SK-N-SH (cell line): ENCODE measurements around the gene LRRN4CL. TPM values are rescaled to one million over a fixed set of nuclear protein-coding genes. Genes with fewer than 3 reads are reported as not detected.
A peak's percentile ranks its signal among the peaks of the same experiment; 100 is the strongest.
"Not testable (repeated sequence)": the region's sequence is repeated elsewhere in the genome, so short reads cannot be mapped to it uniquely, and the experiment has no call there.

Source experiments
- CTCF ChIA-PET: fragments of 300-600, 350-600 bp; formaldehyde crosslinking; extraction: SDS; loops from one replicate; lab custom pipeline; 2021; lab: Yijun Ruan, JAX
- POLR2A ChIA-PET: fragments of 350-600 bp; sonication (Branson Sonifier 250); formaldehyde crosslinking; extraction: SDS; loops from one replicate; lab custom pipeline; 2020; ENCODE audit warnings: antibody characterized with exemption, inconsistent platforms; lab: Yijun Ruan, JAX
- DNase-seq: peaks from one replicate; pipeline ENCODE4 v3.0.0; 2012
- H2AFZ ChIP-seq: fragments of 200-600 bp; sonication (generic); 2 replicates; pipeline ENCODE4 v1.8.1; 2016; ENCODE audit warnings: antibody characterized with exemption, mild to moderate bottlenecking, low read depth
- H3F3A ChIP-seq: fragments of 200-600 bp; sonication (generic); replicated peaks from 2 replicates; pipeline ENCODE3; 2016; ENCODE audit warnings: antibody characterized with exemption, mild to moderate bottlenecking; ENCODE audit not compliant: insufficient read depth
- H3K27ac ChIP-seq, 2 experiments: fragments of 200-500 bp in 1 of 2; fragments of 200-600 bp in 1 of 2; sonication (Bioruptor generic) in 1 of 2; sonication (generic), shearing (Covaris generic) in 1 of 2; 2 replicates each; pipeline versions ENCODE4 v1.5.1 to v1.6.1; 2014 to 2016; ENCODE audit warnings: low read depth in 2 of 2, inconsistent platforms in 1 of 2, low read length in 1 of 2, mild to moderate bottlenecking in 1 of 2, mixed read lengths in 1 of 2
- H3K27me3 ChIP-seq: fragments of 200-600 bp; sonication (generic), shearing (Covaris generic); 2 replicates; pipeline ENCODE4 v1.6.1; 2016; ENCODE audit warnings: mixed run types; ENCODE audit not compliant: insufficient read depth
- H3K36me3 ChIP-seq, 2 experiments: fragments of 200-500 bp in 1 of 2; fragments of 200-600 bp in 1 of 2; sonication (Bioruptor generic) in 1 of 2; sonication (generic) in 1 of 2; replicated peaks in 1 of 2; 2 replicates each; pipeline versions ENCODE3 to v1.5.1; 2014 to 2016; ENCODE audit warnings: low read length in 1 of 2, mild to moderate bottlenecking in 1 of 2; ENCODE audit not compliant: insufficient read depth in 2 of 2, control insufficient read depth in 1 of 2
- H3K4me1 ChIP-seq, 2 experiments: fragments of 200-500 bp in 1 of 2; fragments of 200-600 bp in 1 of 2; sonication (Bioruptor generic) in 1 of 2; sonication (generic), shearing (Covaris generic) in 1 of 2; 2 replicates each; pipeline versions ENCODE4 v1.5.1 to v1.6.1; 2014 to 2016; ENCODE audit warnings: low read depth in 1 of 2, low read length in 1 of 2, mixed run types in 1 of 2; ENCODE audit not compliant: insufficient read depth in 2 of 2, control insufficient read depth in 1 of 2
- H3K4me2 ChIP-seq: fragments of 200-600 bp; sonication (generic), shearing (Covaris generic); 2 replicates; pipeline ENCODE4 v1.6.1; 2017; ENCODE audit warnings: mixed run types
- H3K4me3 ChIP-seq, 2 experiments: fragments of 200-500 bp in 1 of 2; fragments of 200-600 bp in 1 of 2; sonication (Bioruptor generic) in 1 of 2; sonication (generic), shearing (Covaris generic) in 1 of 2; 2 replicates each; pipeline versions ENCODE4 v1.5.1 to v1.8.1; 2014 to 2016; ENCODE audit warnings: low read depth in 2 of 2, inconsistent platforms in 1 of 2, low read length in 1 of 2, mild to moderate bottlenecking in 1 of 2, mixed read lengths in 1 of 2, moderate library complexity in 1 of 2
- H3K79me2 ChIP-seq: fragments of 200-600 bp; sonication (generic); 2 replicates; pipeline ENCODE4 v1.8.1; 2017; ENCODE audit warnings: mild to moderate bottlenecking; ENCODE audit not compliant: insufficient read depth
- H3K9ac ChIP-seq: fragments of 200-600 bp; sonication (generic); 2 replicates; pipeline ENCODE4 v1.6.1; 2017; ENCODE audit warnings: mixed run types
- H3K9me2 ChIP-seq: fragments of 200-600 bp; sonication (generic); 2 replicates; pipeline ENCODE4 v1.6.1; 2017; ENCODE audit warnings: mixed run types
- H3K9me3 ChIP-seq: fragments of 200-600 bp; sonication (generic); 2 replicates; pipeline ENCODE4 v1.6.1; 2017; ENCODE audit warnings: mixed run types, mild to moderate bottlenecking, moderate library complexity
- H4K20me1 ChIP-seq: fragments of 200-600 bp; sonication (generic); 2 replicates; pipeline ENCODE4 v1.6.1; 2017; ENCODE audit warnings: mild to moderate bottlenecking, mixed run types; ENCODE audit not compliant: insufficient read depth
- CHD2 ChIP-seq: fragments of 150-350 bp; IDR thresholded peaks from 2 replicates; pipeline ENCODE4 v1.6.1; 2018; ENCODE audit warnings: low read length; ENCODE audit not compliant: partially characterized antibody
- CTCF ChIP-seq: fragments of 200-600 bp; sonication (generic); IDR thresholded peaks from 2 replicates; pipeline ENCODE4 v1.6.1; 2017; ENCODE audit warnings: antibody characterized with exemption, mild to moderate bottlenecking, moderate library complexity
- ELF1 ChIP-seq: IDR thresholded peaks from 2 replicates; pipeline ENCODE4 v1.4.0; 2012
- EP300 ChIP-seq, 2 experiments: IDR thresholded peaks; 2 replicates each; pipeline versions ENCODE4 v1.4.0 to v1.6.1; 2012; ENCODE audit warnings: borderline replicate concordance in 1 of 2, low read depth in 1 of 2, low read length in 1 of 2
- EZH2phosphoT487 ChIP-seq: fragments of 200-600 bp; sonication (generic); IDR thresholded peaks from 2 replicates; pipeline ENCODE4 v1.6.1; 2017; ENCODE audit warnings: low read depth, mixed run types, mild to moderate bottlenecking, antibody characterized with exemption, moderate library complexity, borderline replicate concordance
- FOSL2 ChIP-seq: IDR thresholded peaks from 2 replicates; pipeline ENCODE4 v1.4.0; 2012; ENCODE audit warnings: low read depth, mild to moderate bottlenecking, moderate library complexity, borderline replicate concordance
- IRF3 ChIP-seq: fragments of 150-350 bp; IDR thresholded peaks from 2 replicates; pipeline ENCODE4 v1.6.1; 2016; ENCODE audit warnings: mild to moderate bottlenecking, low read depth, low read length
- MAX ChIP-seq: IDR thresholded peaks from 2 replicates; pipeline ENCODE4 v1.4.0; 2012; ENCODE audit warnings: low read depth
- MXI1 ChIP-seq: IDR thresholded peaks from 2 replicates; pipeline ENCODE4 v1.6.1; 2012; ENCODE audit warnings: mild to moderate bottlenecking, low read depth, low read length, improper control_type of control experiment
- POLR2AphosphoS5 ChIP-seq: IDR thresholded peaks from 2 replicates; pipeline ENCODE4 v1.6.1; 2012; ENCODE audit warnings: low read depth, low read length
- RAD21 ChIP-seq: IDR thresholded peaks from 2 replicates; pipeline ENCODE4 v1.6.1; 2012; ENCODE audit warnings: mild to moderate bottlenecking, low read length
- REST ChIP-seq: IDR thresholded peaks from 2 replicates; pipeline ENCODE4 v1.6.1; 2012; ENCODE audit warnings: mild to moderate bottlenecking, low read depth, low read length, moderate library complexity
- TAF1 ChIP-seq: IDR thresholded peaks from 2 replicates; pipeline ENCODE4 v1.6.1; 2012; ENCODE audit warnings: low read depth, mild to moderate bottlenecking, low read length, moderate library complexity, borderline replicate concordance
- TEAD4 ChIP-seq: IDR thresholded peaks from 2 replicates; pipeline ENCODE4 v1.4.0; 2012; ENCODE audit warnings: mild to moderate bottlenecking, borderline replicate concordance; ENCODE audit not compliant: insufficient read depth
- USF1 ChIP-seq: IDR thresholded peaks from 2 replicates; pipeline ENCODE4 v1.4.0; 2012; ENCODE audit warnings: low read depth, borderline replicate concordance
- USF2 ChIP-seq: fragments of 150-350 bp; IDR thresholded peaks from 2 replicates; pipeline ENCODE4 v1.6.1; 2017; ENCODE audit warnings: antibody characterized with exemption, low read length, low read depth, borderline replicate concordance
- WGBS: methylation state at CpG from one replicate; pipeline ENCODE4 v1.1.6; 2017; ENCODE audit warnings: low lambda C conversion rate; 5-methylcytosine and 5-hydroxymethylcytosine counted together
- polyA plus RNA-seq, 3 experiments: library from polyadenylated mRNA; depleted of rRNA; stranded (reverse); fragments of >200 nt; gene quantifications; 2 replicates each; pipeline ENCODE4 v1.2.3, GENCODE V29; 2012

Gene LRRN4CL
- polyA plus RNA-seq, 1 of the 3 experiments (the other 2 are of a cell fraction) = 0.08 TPM

GRCh38 chr11:62737196-62737595, 47.9 kb upstream of the LRRN4CL start (continued):
- TF ChIP-seq REST = no peak

- Histone ChIP-seq H3K79me2 (peaks cover 71% of the 10 kb centered on the region), H3K36me3 (peaks cover 12 to 30% of the 10 kb centered on the region in 2 experiments), H3K4me1 (peaks cover 3 to 6% of the 10 kb centered on the region in 2 experiments; a peak in 2 of 4 replicates), H3K9me2 (no peaks in the 10 kb centered on the region), H2AFZ (no peak overlapping the region), H4K20me1 (no peaks in the 10 kb centered on the region), H3K9ac (no peak overlapping the region), H3K9me3 (no peaks in the 10 kb centered on the region), H3K4me2 (no peak overlapping the region), H3K27ac (no peak overlapping the region)
- ChIA-PET POLR2A (interaction anchor here (0.7 kb wide), 1 partner anchor 25 kb away, joined by 3 read pairs; no protein-coding TSS in a partner anchor), CTCF (interaction anchor here (3.9 kb wide), 1 partner anchor 37 kb away, joined by 14 read pairs; no protein-coding TSS in a partner anchor)
- DNase-seq = no peak
- 80% methylated on average over 2 of the region's 2 CpGs for WGBS
- no peak for TF ChIP-seq MAX
- TF ChIP-seq EZH2phosphoT487 = no peak
- peak; percentile 60 for TF ChIP-seq RAD21
- no peak for TF ChIP-seq FOSL2
- TF ChIP-seq ELF1 = no peak
- TF ChIP-seq USF2 = no peak
- TF ChIP-seq EP300 (IDR thresholded peaks at IDR 0.05; ENCODE audit: borderline replicate concordance in 1 of 2, low read depth in 1 of 2, low read length in 1 of 2) = no peak
- TF ChIP-seq POLR2AphosphoS5 = no peak
- TF ChIP-seq IRF3 = no peak
- TF ChIP-seq CTCF = peak; percentile 47
- no peak for TF ChIP-seq TAF1
- TF ChIP-seq CHD2 = no peak
- no peak for TF ChIP-seq MXI1
- TF ChIP-seq USF1 = no peak
- no peak for TF ChIP-seq TEAD4
- TF ChIP-seq, all 33 proteins: peak for 2
- no peaks in the 10 kb centered on the region for H3K27me3 ChIP-seq
- peaks cover 33% of the 10 kb centered on the region for H3F3A ChIP-seq
- H3K4me3 ChIP-seq = no peak overlapping the region
Observed at GRCh38 chr11:62732830-62733229, 43.5 kb upstream of the LRRN4CL start.

GRCh38 chr11:62730076-62730475, 40.7 kb upstream of the LRRN4CL start:
- peaks cover 8 to 23% of the 10 kb centered on the region in 2 experiments for H3K36me3 ChIP-seq
- H3K4me3 ChIP-seq = peak overlapping the region; percentile 65 to 92
- H3K9ac ChIP-seq = peak overlapping the region; percentile 60; the same call in 1 of the 2 replicates
- H3K79me2 ChIP-seq = peaks cover 83% of the 10 kb centered on the region
- not testable (repeated sequence) for H3K27me3 ChIP-seq, H3K9me3 ChIP-seq, H3K9me2 ChIP-seq, DNase-seq, H3K4me1 ChIP-seq, H2AFZ ChIP-seq
- peaks cover 16% of the 10 kb centered on the region for H4K20me1 ChIP-seq
- POLR2A ChIA-PET = interaction anchor here (0.6 to 4.1 kb wide), 7 partner anchors 23 to 124 kb away, joined by 3 to 33 read pairs (median 5); partner anchors contain the start of genes BSCL2, LBHD1, TMEM179B and UQCC3
- 67% methylated on average over 14 of the region's 14 CpGs for WGBS
- H3K27ac ChIP-seq = peak overlapping the region in 1 of 2 experiments; percentile 99; a peak in 2 of 4 replicates
- peak overlapping the region; percentile 93 for H3K4me2 ChIP-seq
- H3F3A ChIP-seq = peaks cover 32% of the 10 kb centered on the region
- CTCF ChIA-PET = interaction anchor here (1.2 to 3.9 kb wide), 5 partner anchors 24 to 57 kb away, joined by 3 to 14 read pairs (median 4); partner anchors contain the start of genes TMEM179B and ZBTB3
